ENCODE measurements around the gene PCDHB1.
"Not testable (repeated sequence)": the region's sequence is repeated elsewhere in the genome, so short reads cannot be mapped to it uniquely, and the experiment has no call there.

PCDHB1 gene

GRCh38 chr5:141051521-141051866 lies 320 bp downstream of the PCDHB1 start:
- no peak for DNase-seq (ENCODE audit: low read depth in 1 of 2, low spot score in 1 of 2)

GRCh38 chr5:141077826-141078225 lies 26.7 kb downstream of the PCDHB1 start:
- no peak for DNase-seq (ENCODE audit: low read depth in 1 of 2, low spot score in 1 of 2)

DNA sequence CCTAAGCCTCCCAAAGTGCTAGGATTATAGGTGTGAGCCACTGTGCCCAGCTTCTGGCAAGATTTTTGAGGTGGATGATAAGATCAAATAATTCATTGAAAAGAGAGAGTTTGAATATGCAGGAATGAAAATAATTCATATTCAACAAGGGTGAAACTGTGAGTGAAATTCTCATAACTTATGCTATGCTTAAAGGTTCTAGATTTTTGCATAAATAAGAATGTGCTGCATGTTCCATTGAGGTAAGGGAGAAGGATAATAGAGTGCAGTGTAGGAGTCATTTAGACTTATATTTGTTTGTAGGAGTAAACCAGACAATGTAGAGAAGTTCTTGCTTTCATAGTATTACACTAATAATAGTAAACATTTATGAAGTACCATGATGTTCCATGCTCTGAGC lies 31.1 kb downstream of the PCDHB1 start:
- no peak for DNase-seq (ENCODE audit: low read depth in 1 of 2, low spot score in 1 of 2)

- DNase-seq (ENCODE audit: low read depth in 1 of 2, low spot score in 1 of 2) = peak in 1 of 2 donors; percentile 10
Observed at GRCh38 chr5:141084487-141084989, 33.4 kb downstream of the PCDHB1 start.

DNA sequence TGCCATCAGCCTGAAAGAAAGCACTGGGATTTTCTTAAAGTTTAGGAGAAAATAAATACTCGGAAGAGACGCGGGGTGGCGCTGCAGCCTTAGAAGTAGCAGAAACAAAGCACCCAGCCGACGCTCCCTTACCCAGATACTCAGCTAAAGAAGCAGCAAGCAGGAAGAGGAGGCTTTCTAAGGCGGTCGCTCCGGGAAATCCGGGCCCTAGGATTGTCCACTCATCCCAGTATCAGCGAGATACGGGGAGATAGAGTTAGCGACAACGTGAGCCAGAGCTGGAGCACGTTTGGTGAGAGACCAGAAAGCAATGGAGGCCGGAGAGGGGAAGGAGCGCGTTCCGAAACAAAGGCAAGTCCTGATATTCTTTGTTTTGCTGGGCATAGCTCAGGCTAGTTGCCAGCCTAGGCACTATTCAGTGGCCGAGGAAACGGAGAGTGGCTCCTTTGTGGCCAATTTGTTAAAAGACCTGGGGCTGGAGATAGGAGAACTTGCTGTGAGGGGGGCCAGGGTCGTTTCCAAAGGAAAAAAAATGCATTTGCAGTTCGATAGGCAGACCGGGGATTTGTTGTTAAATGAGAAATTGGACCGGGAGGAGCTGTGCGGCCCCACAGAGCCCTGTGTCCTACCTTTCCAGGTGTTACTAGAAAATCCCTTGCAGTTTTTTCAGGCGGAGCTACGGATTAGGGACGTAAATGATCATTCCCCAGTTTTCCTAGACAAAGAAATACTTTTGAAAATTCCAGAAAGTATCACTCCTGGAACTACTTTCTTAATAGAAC lies 43.5 kb downstream of the PCDHB1 start, which contains the start of gene PCDHB2:
TSS of gene PCDHB2 (plus strand) at position 135 of the 782 bp plus-strand sequence. CDS start at position 311, 176 bp downstream.
- no peak for DNase-seq (ENCODE audit: low read depth in 1 of 2, low spot score in 1 of 2)

DNA sequence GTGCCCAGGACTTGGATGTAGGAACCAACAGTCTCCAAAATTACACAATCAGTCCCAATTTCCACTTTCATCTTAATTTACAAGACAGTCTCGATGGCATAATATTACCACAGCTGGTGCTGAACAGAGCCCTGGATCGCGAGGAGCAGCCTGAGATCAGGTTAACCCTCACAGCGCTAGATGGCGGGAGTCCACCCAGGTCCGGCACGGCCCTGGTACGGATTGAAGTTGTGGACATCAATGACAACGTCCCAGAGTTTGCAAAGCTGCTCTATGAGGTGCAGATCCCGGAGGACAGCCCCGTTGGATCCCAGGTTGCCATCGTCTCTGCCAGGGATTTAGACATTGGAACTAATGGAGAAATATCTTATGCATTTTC lies 44.1 kb downstream of the PCDHB1 start:
- no peak for DNase-seq (ENCODE audit: low read depth in 1 of 2, low spot score in 1 of 2)

DNA sequence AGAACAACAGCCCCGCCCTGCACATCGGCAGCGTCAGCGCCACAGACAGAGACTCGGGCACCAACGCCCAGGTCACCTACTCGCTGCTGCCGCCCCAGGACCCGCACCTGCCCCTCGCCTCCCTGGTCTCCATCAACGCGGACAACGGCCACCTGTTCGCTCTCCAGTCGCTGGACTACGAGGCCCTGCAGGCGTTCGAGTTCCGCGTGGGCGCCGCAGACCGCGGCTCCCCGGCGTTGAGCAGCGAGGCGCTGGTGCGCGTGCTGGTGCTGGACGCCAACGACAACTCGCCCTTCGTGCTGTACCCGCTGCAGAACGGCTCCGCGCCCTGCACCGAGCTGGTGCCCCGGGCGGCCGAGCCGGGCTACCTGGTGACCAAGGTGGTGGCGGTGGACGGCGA lies 45.0 kb downstream of the PCDHB1 start:
- DNase-seq (ENCODE audit: low read depth in 1 of 2, low spot score in 1 of 2) = not testable (repeated sequence)

GRCh38 chr5:141096586-141096985 lies 45.4 kb downstream of the PCDHB1 start:
- not testable (repeated sequence) for DNase-seq (ENCODE audit: low read depth in 1 of 2, low spot score in 1 of 2)

DNA sequence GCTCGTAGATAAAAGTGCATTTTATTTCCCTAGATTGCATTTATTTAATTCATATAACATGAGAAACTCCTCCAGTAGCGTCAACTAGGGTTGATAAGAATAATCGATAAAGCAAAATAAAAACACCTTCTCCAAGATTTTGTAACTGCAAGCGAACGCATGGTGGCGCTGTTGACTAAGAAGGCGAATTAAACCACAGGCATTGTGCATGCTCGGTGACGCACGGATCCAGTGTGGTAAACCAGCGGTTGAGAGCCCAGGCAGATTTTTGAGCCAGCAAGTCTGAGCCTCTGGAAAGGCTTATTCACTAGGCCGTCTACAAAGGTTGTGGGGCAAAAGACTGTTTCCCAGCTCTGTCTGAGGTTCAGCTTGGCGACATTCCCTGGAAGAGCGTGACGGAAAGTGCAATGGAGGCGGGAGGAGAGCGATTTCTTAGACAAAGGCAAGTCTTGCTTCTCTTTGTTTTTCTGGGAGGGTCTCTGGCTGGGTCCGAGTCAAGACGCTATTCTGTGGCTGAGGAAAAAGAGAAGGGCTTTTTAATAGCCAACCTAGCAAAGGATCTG lies 49.1 kb downstream of the PCDHB1 start, which contains the start of gene PCDHB3:
TSS of gene PCDHB3 (plus strand) at position 231 of the 563 bp plus-strand sequence. CDS start at position 408, 177 bp downstream.
- DNase-seq (ENCODE audit: low read depth in 1 of 2, low spot score in 1 of 2) = no peak

DNA sequence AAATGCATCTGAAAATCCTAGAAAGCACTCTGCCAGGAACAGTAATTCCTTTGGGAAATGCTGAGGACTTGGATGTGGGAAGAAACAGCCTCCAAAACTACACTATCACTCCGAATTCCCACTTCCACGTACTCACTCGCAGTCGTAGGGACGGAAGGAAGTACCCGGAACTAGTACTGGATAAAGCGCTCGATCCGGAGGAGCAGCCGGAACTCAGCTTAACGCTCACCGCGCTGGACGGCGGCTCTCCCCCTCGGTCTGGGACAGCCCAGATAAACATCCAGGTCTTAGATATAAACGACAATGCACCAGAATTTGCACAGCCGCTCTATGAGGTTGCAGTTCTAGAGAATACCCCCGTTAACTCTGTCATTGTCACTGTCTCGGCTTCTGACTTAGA lies 49.9 kb downstream of the PCDHB1 start:
- no peak for DNase-seq (ENCODE audit: low read depth in 1 of 2, low spot score in 1 of 2)

DNA sequence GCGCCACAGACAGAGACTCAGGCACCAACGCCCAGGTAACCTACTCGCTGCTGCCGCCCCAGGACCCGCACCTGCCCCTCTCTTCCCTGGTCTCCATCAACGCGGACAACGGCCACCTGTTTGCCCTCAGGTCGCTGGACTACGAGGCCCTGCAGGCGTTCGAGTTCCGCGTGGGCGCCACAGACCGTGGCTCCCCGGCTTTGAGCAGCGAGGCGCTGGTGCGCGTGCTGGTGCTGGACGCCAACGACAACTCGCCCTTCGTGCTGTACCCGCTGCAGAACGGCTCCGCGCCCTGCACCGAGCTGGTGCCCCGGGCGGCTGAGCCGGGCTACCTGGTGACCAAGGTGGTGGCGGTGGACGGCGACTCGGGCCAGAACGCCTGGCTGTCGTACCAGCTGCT lies 50.9 kb downstream of the PCDHB1 start:
- not testable (repeated sequence) for DNase-seq (ENCODE audit: low read depth in 1 of 2, low spot score in 1 of 2)

- not testable (repeated sequence) for DNase-seq (ENCODE audit: low read depth in 1 of 2, low spot score in 1 of 2)
Observed at GRCh38 chr5:141102471-141102870, 51.3 kb downstream of the PCDHB1 start.

- DNase-seq (ENCODE audit: low read depth in 1 of 2, low spot score in 1 of 2) = no peak
Observed at GRCh38 chr5:141105350-141105749, 54.2 kb downstream of the PCDHB1 start.
